ENCODE data around the gene NDUFAF4.

GRCh38 chr6:96909811-96910210, 12.1 kb upstream of the NDUFAF4 start:
- TF ChIP-seq POLR2A (IDR thresholded peaks at IDR 0.05) (no peak), CTCF (IDR thresholded peaks at IDR 0.05) (no peak), EP300 (IDR thresholded peaks at IDR 0.05) (no peak)

Data from gastroesophageal sphincter (tissue), 3 donors.